Caco-2 (cell line): ENCODE data around the gene SLC36A1. TPM values are rescaled to one million over a fixed set of nuclear protein-coding genes. Genes with fewer than 3 reads are reported as not detected.

Experiments
- BruUV-seq: library from RNA; stranded (reverse); fragments of 400-500 nt; replicated peaks from 2 replicates; lab custom pipeline; 2021; lab: Mats Ljungman, UMichigan
- CTCF ChIA-PET: fragments of 300-600 bp; sonication (Branson Sonifier 250); formaldehyde crosslinking; loops from one replicate; lab custom pipeline; 2022; ENCODE audit warnings: antibody characterized with exemption; lab: Charles Lee
- POLR2A ChIA-PET: fragments of 300-600 bp; sonication (Branson Sonifier 250); formaldehyde crosslinking; loops from one replicate; lab custom pipeline; 2022; ENCODE audit warnings: antibody characterized with exemption; lab: Charles Lee
- DNase-seq, 2 experiments: peaks; one replicate each; pipeline versions ENCODE4 v3.0.0 to v3.0.0-alpha.2; 2020 to 2022
- H3K27me3 ChIP-seq: replicated peaks from 2 replicates; pipeline ENCODE4 v1.6.0; 2011; ENCODE audit warnings: low read length; ENCODE audit not compliant: control insufficient read depth, insufficient read depth
- H3K36me3 ChIP-seq: 2 replicates; pipeline ENCODE4 v1.5.1; 2011; ENCODE audit warnings: low read length; ENCODE audit not compliant: control insufficient read depth, insufficient read depth
- H3K4me1 ChIP-seq: fragments of 250-450 bp; sonication (Bioruptor Pico); 2 replicates; pipeline ENCODE4 v1.5.1; 2020; ENCODE audit warnings: mild to moderate bottlenecking
- H3K4me3 ChIP-seq: 2 replicates; pipeline ENCODE4 v1.5.1; 2011; ENCODE audit warnings: low read depth, mild to moderate bottlenecking, control low read depth, low read length
- H3K9me3 ChIP-seq: fragments of 250-450 bp; sonication (Bioruptor Pico); 2 replicates; pipeline ENCODE4 v1.5.1; 2020; ENCODE audit warnings: mild to moderate bottlenecking, moderate library complexity
- H3K27ac Mint-ChIP-seq: one replicate; pipeline ENCODE4 v1.8.0; 2022; ENCODE audit warnings: mixed read lengths; ENCODE audit not compliant: unreplicated experiment
- H3K27me3 Mint-ChIP-seq: one replicate; pipeline ENCODE4 v1.8.0; 2022; ENCODE audit warnings: mixed read lengths; ENCODE audit not compliant: insufficient read depth, unreplicated experiment
- H3K36me3 Mint-ChIP-seq: one replicate; pipeline ENCODE4 v1.8.0; 2022; ENCODE audit warnings: mild to moderate bottlenecking, mixed read lengths; ENCODE audit not compliant: insufficient read depth, unreplicated experiment
- H3K4me1 Mint-ChIP-seq: one replicate; pipeline ENCODE4 v1.8.0; 2022; ENCODE audit warnings: low read depth, mixed read lengths; ENCODE audit not compliant: unreplicated experiment
- H3K4me3 Mint-ChIP-seq: one replicate; pipeline ENCODE4 v1.8.0; 2022; ENCODE audit warnings: mild to moderate bottlenecking, moderate library complexity, mixed read lengths; ENCODE audit not compliant: unreplicated experiment
- H3K9me3 Mint-ChIP-seq: one replicate; pipeline ENCODE4 v1.8.0; 2022; ENCODE audit warnings: mixed read lengths; ENCODE audit not compliant: unreplicated experiment
- CTCF ChIP-seq, 2 experiments: fragments of 200-600 bp in 1 of 2; IDR thresholded peaks; 1 replicate in 1 of 2; 2 replicates in 1 of 2; pipeline versions ENCODE4 v1.5.1 to v1.8.0; 2011 to 2022; ENCODE audit warnings: antibody characterized with exemption in 1 of 2, control low read depth in 1 of 2, inconsistent platforms in 1 of 2, low read depth in 1 of 2, low read length in 1 of 2, mild to moderate bottlenecking in 1 of 2, moderate library complexity in 1 of 2; ENCODE audit not compliant: insufficient read depth in 1 of 2, severe bottlenecking in 1 of 2, unreplicated experiment in 1 of 2
- intact Hi-C: fragments of 100-400 bp; cut with micrococcal nuclease; formaldehyde crosslinking; loops from one replicate; pipeline ENCODE4 v1.10.0; 2022; ENCODE audit not compliant: unreplicated experiment
- total RNA-seq: library from RNA; stranded (reverse); gene quantifications from 2 replicates; pipeline ENCODE4 v1.2.3, GENCODE V29; 2022

Gene SLC36A1
- total RNA-seq, 1 experiment from 2014 or later = 18.2 TPM

GRCh38 chr5:151487544-151487943 lies 40.1 kb downstream of the SLC36A1 start:
- Histone ChIP-seq H3K27me3 (no peaks in the 10 kb centered on the region), H3K4me1 (no peaks in the 10 kb centered on the region), H3K36me3 (peaks cover 3% of the 10 kb centered on the region), H3K9me3 (no peaks in the 10 kb centered on the region), H3K4me3 (no peak overlapping the region)
- ChIA-PET POLR2A (no interaction called here), CTCF (no interaction called here)
- intact Hi-C loops = no loop called here
- Mint-ChIP-seq H3K4me3 (no peak overlapping the region), H3K4me1 (no peaks in the 10 kb centered on the region), H3K27me3 (no peaks in the 10 kb centered on the region), H3K27ac (no peak overlapping the region), H3K36me3 (no peaks in the 10 kb centered on the region), H3K9me3 (no peaks in the 10 kb centered on the region)
- no peak for DNase-seq
- TF ChIP-seq CTCF (IDR thresholded peaks at IDR 0.05; ENCODE audit: insufficient read depth in 1 of 2, low read depth in 1 of 2, low read length in 1 of 2, severe bottlenecking in 1 of 2, unreplicated experiment in 1 of 2) = no peak
- no TSS peak for BruUV-seq

- POLR2A ChIA-PET = no interaction called here
- no peaks in the 10 kb centered on the region for H3K4me1 Mint-ChIP-seq
- H3K36me3 Mint-ChIP-seq = no peaks in the 10 kb centered on the region
- Histone ChIP-seq H3K4me1 (no peaks in the 10 kb centered on the region), H3K36me3 (peaks cover 3% of the 10 kb centered on the region), H3K4me3 (no peak overlapping the region), H3K9me3 (no peaks in the 10 kb centered on the region), H3K27me3 (no peaks in the 10 kb centered on the region)
- CTCF ChIA-PET = no interaction called here
- H3K4me3 Mint-ChIP-seq = no peak overlapping the region
- H3K9me3 Mint-ChIP-seq = no peaks in the 10 kb centered on the region
- no TSS peak for BruUV-seq
- H3K27ac Mint-ChIP-seq = no peak overlapping the region
- intact Hi-C loops = no loop called here
- no peak for TF ChIP-seq CTCF (IDR thresholded peaks at IDR 0.05; ENCODE audit: insufficient read depth in 1 of 2, low read depth in 1 of 2, low read length in 1 of 2, severe bottlenecking in 1 of 2, unreplicated experiment in 1 of 2)
- no peaks in the 10 kb centered on the region for H3K27me3 Mint-ChIP-seq
- DNase-seq = no peak
Observed at GRCh38 chr5:151490627-151491026, 43.2 kb downstream of the SLC36A1 start.

GRCh38 chr5:151491062-151491461 lies 43.7 kb downstream of the SLC36A1 start:
- intact Hi-C loops = no loop called here
- TF ChIP-seq CTCF (IDR thresholded peaks at IDR 0.05; ENCODE audit: insufficient read depth in 1 of 2, low read depth in 1 of 2, low read length in 1 of 2, severe bottlenecking in 1 of 2, unreplicated experiment in 1 of 2) = no peak
- Mint-ChIP-seq H3K27ac (no peak overlapping the region), H3K9me3 (no peaks in the 10 kb centered on the region), H3K4me3 (no peak overlapping the region), H3K4me1 (no peaks in the 10 kb centered on the region), H3K36me3 (no peaks in the 10 kb centered on the region), H3K27me3 (no peaks in the 10 kb centered on the region)
- H3K9me3 ChIP-seq = no peaks in the 10 kb centered on the region
- peaks cover 3% of the 10 kb centered on the region for H3K36me3 ChIP-seq
- BruUV-seq = no TSS peak
- H3K4me1 ChIP-seq = no peaks in the 10 kb centered on the region
- ChIA-PET CTCF (no interaction called here), POLR2A (interaction anchor here (0.7 kb wide), 1 partner anchor 43 kb away, joined by 5 read pairs; no protein-coding TSS in a partner anchor)
- H3K4me3 ChIP-seq = no peak overlapping the region
- H3K27me3 ChIP-seq = no peaks in the 10 kb centered on the region
- DNase-seq = no peak
